Naive thymus-derived CD4-positive, alpha-beta T cell (primary cell): ENCODE measurements around the gene ULK3. TPM values are rescaled to one million over a fixed set of nuclear protein-coding genes. Genes with fewer than 3 reads are reported as not detected.

Experiments
- ATAC-seq: fragments of 150-1000 bp; cut with Tn5 transposase; 2 replicates; pipeline ENCODE4 v1.10.0; 2021; ENCODE audit warnings: mild to moderate bottlenecking, moderate library complexity
- CTCF ChIA-PET: fragments of 350-600 bp; sonication (Branson Sonifier 250); formaldehyde crosslinking; loops from one replicate; lab custom pipeline; 2021; ENCODE audit warnings: antibody characterized with exemption; lab: Charles Lee
- POLR2A ChIA-PET: fragments of 350-600 bp; sonication (Branson Sonifier 250); formaldehyde crosslinking; loops from one replicate; lab custom pipeline; 2021; ENCODE audit warnings: antibody characterized with exemption, inconsistent platforms; lab: Charles Lee
- DNase-seq, 9 donors: peaks; one replicate each; pipeline versions ENCODE4 v3.0.0 to v3.0.0-alpha.2; 2020 to 2022; ENCODE audit warnings: mixed read lengths in 1 of 9
- H3K27ac ChIP-seq: one replicate; pipeline ENCODE4 v1.7.0; 2013; ENCODE audit warnings: mild to moderate bottlenecking, low read depth, low read length, moderate library complexity
- H3K27me3 ChIP-seq, 2 donors: one replicate each; pipeline ENCODE4 v1.7.0; 2013; ENCODE audit warnings: low read length in 2 of 2, mild to moderate bottlenecking in 2 of 2, moderate library complexity in 2 of 2; ENCODE audit not compliant: control insufficient read depth in 2 of 2, insufficient read depth in 2 of 2
- H3K36me3 ChIP-seq, 3 experiments: 1 replicate in 2 of 3; 2 replicates in 1 of 3; pipeline ENCODE4 v1.7.0; 2013; ENCODE audit warnings: low read length in 3 of 3, mild to moderate bottlenecking in 3 of 3, moderate library complexity in 1 of 3; ENCODE audit not compliant: insufficient read depth in 3 of 3, control insufficient read depth in 2 of 3
- H3K4me1 ChIP-seq, 2 donors: one replicate each; pipeline ENCODE4 v1.7.0; 2013; ENCODE audit warnings: low read length in 2 of 2, mild to moderate bottlenecking in 2 of 2, moderate library complexity in 1 of 2; ENCODE audit not compliant: control insufficient read depth in 2 of 2, insufficient read depth in 2 of 2
- H3K4me3 ChIP-seq: 2 replicates; pipeline ENCODE4 v1.7.0; 2013; ENCODE audit warnings: mild to moderate bottlenecking, low read length
- H3K9me3 ChIP-seq, 3 experiments: 1 replicate in 2 of 3; 2 replicates in 1 of 3; pipeline ENCODE4 v1.7.0; 2013; ENCODE audit warnings: low read length in 3 of 3; ENCODE audit not compliant: control insufficient read depth in 2 of 3
- H3K27ac Mint-ChIP-seq, 9 donors: one replicate each; pipeline ENCODE4 v1.8.0; 2020 to 2022; ENCODE audit warnings: mixed read lengths in 9 of 9, mild to moderate bottlenecking in 8 of 9, moderate library complexity in 5 of 9, inconsistent platforms in 2 of 9
- H3K27me3 Mint-ChIP-seq, 5 donors: one replicate each; pipeline ENCODE4 v1.8.0; 2021 to 2022; ENCODE audit warnings: mixed read lengths in 5 of 5, mild to moderate bottlenecking in 1 of 5
- H3K36me3 Mint-ChIP-seq, 5 donors: one replicate each; pipeline ENCODE4 v1.8.0; 2020 to 2022; ENCODE audit warnings: mixed read lengths in 5 of 5, mild to moderate bottlenecking in 3 of 5, inconsistent platforms in 1 of 5
- H3K4me1 Mint-ChIP-seq, 7 donors: one replicate each; pipeline ENCODE4 v1.8.0; 2020 to 2022; ENCODE audit warnings: mixed read lengths in 7 of 7, mild to moderate bottlenecking in 3 of 7, inconsistent platforms in 1 of 7
- H3K4me3 Mint-ChIP-seq, 10 donors: one replicate each; pipeline ENCODE4 v1.8.0; 2020 to 2022; ENCODE audit warnings: mild to moderate bottlenecking in 10 of 10, mixed read lengths in 10 of 10, moderate library complexity in 6 of 10, inconsistent platforms in 2 of 10
- H3K9me3 Mint-ChIP-seq, 11 donors: one replicate each; pipeline ENCODE4 v1.8.0; 2020 to 2022; ENCODE audit warnings: mixed read lengths in 11 of 11, mild to moderate bottlenecking in 4 of 11, inconsistent platforms in 1 of 11, moderate library complexity in 1 of 11
- intact Hi-C, 2 donors: fragments of 100-400 bp; cut with micrococcal nuclease; formaldehyde crosslinking; loops; one replicate each; pipeline ENCODE4 v1.15.1; 2023
- polyA plus RNA-seq, 2 donors: library from polyadenylated mRNA; unstranded; fragments of 300-500 nt; fragmentation: Illumina TruSeq; gene quantifications; one replicate each; pipeline ENCODE4 v1.2.3, GENCODE V29; 2021
- total RNA-seq, 6 experiments: library from RNA in 5 of 6; stranded (reverse) in 5 of 6; gene quantifications; 1 replicate in 5 of 6; 2 replicates in 1 of 6; pipeline ENCODE4 v1.2.3 and lab custom pipeline; 2021 to 2026

Gene ULK3
- total and polyA plus RNA-seq, 7 experiments from 2014 or later, result 15.4 to 106 (median 54.8) TPM

DNA sequence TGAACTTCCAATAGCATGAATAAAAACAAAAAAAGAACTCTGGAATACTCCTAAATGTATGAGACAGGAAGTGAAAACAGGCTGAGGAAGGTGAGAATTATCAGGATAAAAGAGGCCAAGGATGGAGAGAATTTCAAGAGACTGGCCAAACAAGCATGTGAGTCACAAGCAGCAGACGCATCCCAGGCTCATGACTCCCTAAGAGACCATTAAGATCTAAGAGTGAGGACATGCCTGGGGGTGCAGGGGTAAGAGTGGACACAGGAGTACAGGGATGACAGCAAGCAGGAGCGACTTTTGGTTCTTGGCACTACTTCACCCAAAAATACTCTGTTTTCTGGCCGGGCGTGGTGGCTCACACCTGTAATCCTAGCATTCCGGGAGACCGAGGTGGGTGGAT is 23.1 kb upstream of the ULK3 start:
- H3K27ac Mint-ChIP-seq, result peak overlapping the region in 8 of 9 donors; percentile 48 to 95 (median 84)
- peaks cover 0 to 4% (median 0%) of the 10 kb centered on the region in 11 donors for H3K9me3 Mint-ChIP-seq
- H3K36me3 Mint-ChIP-seq, result peaks cover 0 to 43% (median 11%) of the 10 kb centered on the region in 5 donors
- intact Hi-C loops, result no loop called here
- no peaks in the 10 kb centered on the region for H3K27me3 ChIP-seq
- CTCF ChIA-PET, result no interaction called here
- POLR2A ChIA-PET, result interaction anchor here (1.6 kb wide), 1 partner anchor 14 kb away, joined by 3 read pairs; no protein-coding TSS in a partner anchor
- peak overlapping the region in 9 of 10 donors; percentile 12 to 100 (median 37) for H3K4me3 Mint-ChIP-seq
- DNase-seq (no peak), ATAC-seq (no peak)
- peaks cover 51 to 62% of the 10 kb centered on the region in 2 donors for H3K4me1 ChIP-seq
- H3K9me3 ChIP-seq, result no peaks in the 10 kb centered on the region
- H3K36me3 ChIP-seq, result no peaks in the 10 kb centered on the region
- peak overlapping the region; percentile 27 for H3K27ac ChIP-seq
- H3K27me3 Mint-ChIP-seq, result no peaks in the 10 kb centered on the region
- H3K4me3 ChIP-seq, result no peak overlapping the region
- peaks cover 60 to 89% (median 68%) of the 10 kb centered on the region in 7 donors for H3K4me1 Mint-ChIP-seq

DNA sequence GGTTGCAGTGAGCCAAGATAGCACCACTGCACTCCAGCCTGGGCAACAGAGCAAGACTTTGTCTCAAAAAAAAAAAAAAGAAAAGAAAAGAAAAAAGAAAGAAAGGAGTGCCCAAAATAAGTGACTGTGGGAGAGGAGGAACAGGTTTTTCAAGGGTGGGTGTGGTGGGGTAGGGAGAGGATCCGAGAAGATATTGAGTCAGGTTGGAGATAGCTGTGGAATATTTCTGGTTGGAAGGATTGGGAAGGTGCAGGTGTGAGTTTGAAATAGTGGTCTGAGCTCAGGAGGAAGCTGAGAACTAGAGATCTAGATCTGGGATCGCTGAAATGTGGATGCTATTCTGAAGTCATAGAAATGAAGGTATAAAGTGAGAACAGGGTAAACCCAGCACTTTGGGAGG is 22.4 kb upstream of the ULK3 start:
- H3K27me3 Mint-ChIP-seq, result no peaks in the 10 kb centered on the region
- H3K36me3 Mint-ChIP-seq, result peaks cover 0 to 40% (median 11%) of the 10 kb centered on the region in 5 donors
- POLR2A ChIA-PET, result interaction anchor here (0.5 to 1.6 kb wide), 2 partner anchors 13 to 22 kb away, joined by 3 read pairs; no protein-coding TSS in a partner anchor
- Histone ChIP-seq H3K27ac (peak overlapping the region; percentile 53), H3K4me3 (no peak overlapping the region), H3K9me3 (no peaks in the 10 kb centered on the region), H3K4me1 (peaks cover 44 to 55% of the 10 kb centered on the region in 2 donors), H3K27me3 (no peaks in the 10 kb centered on the region), H3K36me3 (no peaks in the 10 kb centered on the region)
- peaks cover 0 to 4% (median 0%) of the 10 kb centered on the region in 11 donors for H3K9me3 Mint-ChIP-seq
- CTCF ChIA-PET, result interaction anchor here (0.6 kb wide), 1 partner anchor 88 kb away, joined by 3 read pairs; no protein-coding TSS in a partner anchor
- intact Hi-C loops, result no loop called here
- H3K4me1 Mint-ChIP-seq, result peaks cover 53 to 81% (median 60%) of the 10 kb centered on the region in 7 donors
- H3K27ac Mint-ChIP-seq, result peak overlapping the region; percentile 30 to 95 (median 80)
- ATAC-seq, result no peak
- peak overlapping the region in 8 of 10 donors; percentile 15 to 100 (median 58) for H3K4me3 Mint-ChIP-seq
- no peak for DNase-seq

DNA sequence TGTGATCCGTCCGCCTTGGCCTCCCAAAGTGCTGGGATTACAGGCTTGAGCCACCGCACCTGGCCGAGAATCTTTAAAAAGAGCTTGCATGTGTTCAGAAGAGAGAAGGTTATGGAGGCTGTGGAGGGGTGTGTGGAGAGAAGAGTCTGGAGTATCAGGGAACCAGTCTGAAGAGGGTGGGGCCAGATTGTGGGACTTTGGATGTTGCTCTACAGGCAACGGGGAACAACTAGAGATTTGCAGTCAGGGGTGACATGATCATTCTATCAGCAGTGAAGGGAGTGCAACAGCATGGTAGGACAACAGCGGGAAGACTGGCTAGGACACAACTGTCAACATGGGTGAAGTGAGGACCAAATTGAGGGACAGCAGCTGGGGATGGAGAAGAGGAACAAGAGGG is 21.3 kb upstream of the ULK3 start:
- Mint-ChIP-seq H3K4me3 (peak overlapping the region in 8 of 10 donors; percentile 6 to 60 (median 53)), H3K4me1 (peaks cover 45 to 77% (median 55%) of the 10 kb centered on the region in 7 donors), H3K36me3 (peaks cover 0 to 33% (median 11%) of the 10 kb centered on the region in 5 donors), H3K9me3 (peaks cover 0 to 4% (median 0%) of the 10 kb centered on the region in 11 donors), H3K27ac (peak overlapping the region; percentile 60 to 92 (median 78)), H3K27me3 (no peaks in the 10 kb centered on the region)
- intact Hi-C loops, result no loop called here
- Histone ChIP-seq H3K36me3 (no peaks in the 10 kb centered on the region), H3K4me1 (peaks cover 37 to 53% of the 10 kb centered on the region in 2 donors), H3K4me3 (no peak overlapping the region), H3K9me3 (no peaks in the 10 kb centered on the region), H3K27ac (peak overlapping the region; percentile 35), H3K27me3 (no peaks in the 10 kb centered on the region)
- ChIA-PET POLR2A (interaction anchor here (1.1 kb wide), 1 partner anchor 10 kb away, joined by 4 read pairs; no protein-coding TSS in a partner anchor), CTCF (interaction anchor here (1.6 kb wide), 1 partner anchor 37 kb away, joined by 5 read pairs; no protein-coding TSS in a partner anchor)
- no peak for DNase-seq
- no peak for ATAC-seq

DNA sequence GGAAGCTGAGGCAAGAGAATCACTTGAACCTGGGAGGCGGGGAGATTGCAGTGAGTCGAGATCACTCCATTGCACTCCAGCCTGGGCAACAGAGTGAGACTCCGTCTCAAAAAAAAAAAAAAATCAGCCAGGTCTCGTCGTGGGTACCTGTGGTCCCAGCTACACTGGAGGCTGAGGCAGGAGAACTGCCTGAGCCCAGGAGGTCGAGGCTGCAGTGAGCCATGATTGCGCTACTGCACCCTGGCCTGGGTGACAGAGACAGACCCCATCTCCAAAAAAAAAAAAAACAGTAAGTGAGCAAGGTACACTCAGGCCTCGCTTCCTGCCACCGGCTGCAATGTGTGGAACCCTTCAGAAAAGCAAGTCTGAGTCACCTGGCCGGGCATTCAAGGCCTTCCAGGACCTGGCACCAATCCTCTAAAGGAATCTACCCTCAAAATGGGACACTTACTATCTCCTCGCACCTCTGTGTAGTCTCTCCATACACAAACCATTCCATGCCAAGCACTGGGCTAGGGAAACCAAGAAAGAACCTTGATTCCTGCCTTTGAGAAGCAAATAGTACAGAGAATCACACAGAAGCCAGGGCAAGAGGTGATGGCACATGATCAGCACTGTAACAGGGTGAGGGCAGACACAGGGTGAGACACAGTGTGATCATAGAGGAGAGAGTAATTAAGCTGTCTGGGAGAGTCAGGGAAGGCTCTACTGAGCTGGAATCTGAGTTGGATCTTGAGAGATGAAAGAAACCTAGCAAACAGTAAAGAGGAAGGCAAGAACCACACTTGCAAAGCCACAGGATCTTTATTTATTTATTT is 20.5 kb upstream of the ULK3 start:
- ChIA-PET CTCF (interaction anchor here (1.6 kb wide), 1 partner anchor 38 kb away, joined by 5 read pairs; no protein-coding TSS in a partner anchor), POLR2A (interaction anchor here (1.1 kb wide), 1 partner anchor 9 kb away, joined by 4 read pairs; no protein-coding TSS in a partner anchor)
- Mint-ChIP-seq H3K27ac (peak overlapping the region; percentile 53 to 90 (median 78)), H3K4me1 (peaks cover 50 to 75% (median 53%) of the 10 kb centered on the region in 7 donors), H3K9me3 (peaks cover 0 to 4% (median 0%) of the 10 kb centered on the region in 11 donors), H3K36me3 (peaks cover 0 to 28% (median 13%) of the 10 kb centered on the region in 5 donors), H3K27me3 (no peaks in the 10 kb centered on the region), H3K4me3 (peak overlapping the region; percentile 2 to 57 (median 35))
- Histone ChIP-seq H3K4me1 (peaks cover 36 to 53% of the 10 kb centered on the region in 2 donors), H3K36me3 (no peaks in the 10 kb centered on the region), H3K4me3 (no peak overlapping the region), H3K27ac (peak overlapping the region; percentile 56), H3K27me3 (no peaks in the 10 kb centered on the region), H3K9me3 (no peaks in the 10 kb centered on the region)
- no peak for DNase-seq
- ATAC-seq, result no peak
- intact Hi-C loops, result no loop called here

DNA sequence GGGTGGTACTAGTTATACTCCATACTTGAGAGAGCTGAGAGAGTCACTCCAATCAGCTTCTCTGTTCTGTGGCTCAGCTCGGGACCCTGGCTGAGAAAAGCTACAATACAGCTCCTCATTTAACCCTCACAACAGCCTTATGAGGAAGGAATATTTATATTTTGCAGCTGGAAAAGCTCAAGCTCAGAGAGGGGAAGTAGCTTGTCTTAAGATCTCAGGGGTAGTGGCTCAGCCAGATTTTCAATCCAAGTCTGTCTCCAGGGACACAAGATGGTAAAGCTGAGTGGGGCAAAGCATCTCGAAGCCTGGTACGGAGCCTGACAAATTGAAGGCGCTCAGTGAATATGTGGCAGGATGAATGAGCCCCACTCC is 15.4 kb upstream of the ULK3 start:
- peaks cover 23 to 35% of the 10 kb centered on the region in 2 donors for H3K4me1 ChIP-seq
- Mint-ChIP-seq H3K27ac (peak overlapping the region in 8 of 9 donors; percentile 30 to 81 (median 76)), H3K27me3 (no peaks in the 10 kb centered on the region), H3K9me3 (no peaks in the 10 kb centered on the region), H3K4me3 (peak overlapping the region in 1 of 10 donors; percentile 25), H3K36me3 (peaks cover 0 to 10% (median 2%) of the 10 kb centered on the region in 5 donors), H3K4me1 (peaks cover 20 to 47% (median 33%) of the 10 kb centered on the region in 7 donors)
- no peak for ATAC-seq
- ChIA-PET CTCF (interaction anchor here (1.2 to 1.5 kb wide), 3 partner anchors 10 to 43 kb away, joined by 3 to 4 read pairs (median 4); no protein-coding TSS in a partner anchor), POLR2A (interaction anchor here (0.6 to 2.0 kb wide), 2 partner anchors 9 to 82 kb away, joined by 3 to 7 read pairs; no protein-coding TSS in a partner anchor)
- no peak overlapping the region for H3K4me3 ChIP-seq
- DNase-seq, result no peak
- no peaks in the 10 kb centered on the region for H3K27me3 ChIP-seq
- H3K36me3 ChIP-seq, result peaks cover 0 to 19% (median 5%) of the 10 kb centered on the region in 3 experiments
- intact Hi-C loops, result loop anchor here in 1 of 2 donors (2.0 kb wide), 1 partner anchor 14 kb away; no protein-coding TSS in a partner anchor
- H3K27ac ChIP-seq, result peak overlapping the region; percentile 10
- H3K9me3 ChIP-seq, result no peaks in the 10 kb centered on the region
